H9 (cell line): ENCODE data around the gene TNP2. TPM values are rescaled to one million over a fixed set of nuclear protein-coding genes. Genes with fewer than 3 reads are reported as not detected.

Experiments
- DNase-seq: peaks from one replicate; pipeline ENCODE4 v3.0.0-alpha.2; 2017
- H2AFZ ChIP-seq: one replicate; pipeline ENCODE4 v1.6.1; 2013; ENCODE audit warnings: mild to moderate bottlenecking, low read length, control low read depth, moderate library complexity
- H2AK5ac ChIP-seq: 2 replicates; pipeline ENCODE4 v1.6.1; 2013; ENCODE audit warnings: low read length, control low read depth, mixed read lengths; ENCODE audit not compliant: insufficient read length
- H2BK120ac ChIP-seq: one replicate; pipeline ENCODE4 v1.6.1; 2013; ENCODE audit warnings: low read depth, mild to moderate bottlenecking, low read length, control low read depth, inconsistent platforms; ENCODE audit not compliant: poor library complexity, severe bottlenecking
- H2BK12ac ChIP-seq: 2 replicates; pipeline ENCODE4 v1.6.1; 2013; ENCODE audit warnings: low read length, control low read depth, mixed read lengths, low read depth; ENCODE audit not compliant: insufficient read length
- H2BK15ac ChIP-seq: 2 replicates; pipeline ENCODE4 v1.6.1; 2013; ENCODE audit warnings: low read depth, low read length, control low read depth
- H2BK20ac ChIP-seq: one replicate; pipeline ENCODE4 v1.6.1; 2013; ENCODE audit warnings: low read depth, mild to moderate bottlenecking, low read length, control low read depth, inconsistent platforms; ENCODE audit not compliant: poor library complexity, severe bottlenecking
- H2BK5ac ChIP-seq: 2 replicates; pipeline ENCODE4 v1.6.1; 2013; ENCODE audit warnings: low read length, control low read depth, mixed read lengths; ENCODE audit not compliant: insufficient read length
- H3K14ac ChIP-seq: 2 replicates; pipeline ENCODE4 v1.6.1; 2013; ENCODE audit warnings: low read length, control low read depth; ENCODE audit not compliant: insufficient read depth
- H3K18ac ChIP-seq: 2 replicates; pipeline ENCODE4 v1.6.1; 2013; ENCODE audit warnings: low read depth, mild to moderate bottlenecking, mixed read lengths, low read length, control low read depth; ENCODE audit not compliant: insufficient read length
- H3K23ac ChIP-seq: 2 replicates; pipeline ENCODE4 v1.6.1; 2013; ENCODE audit warnings: low read length, control low read depth, mixed read lengths, low read depth; ENCODE audit not compliant: insufficient read length
- H3K23me2 ChIP-seq: 2 replicates; pipeline ENCODE4 v1.6.1; 2013; ENCODE audit warnings: low read depth, mild to moderate bottlenecking, mixed read lengths, low read length, control low read depth; ENCODE audit not compliant: insufficient read length, poor library complexity, severe bottlenecking
- H3K27ac ChIP-seq: 2 replicates; pipeline ENCODE4 v1.5.1; 2013; ENCODE audit warnings: low read length, control low read depth, mixed read lengths, low read depth; ENCODE audit not compliant: insufficient read length
- H3K27me3 ChIP-seq: 2 replicates; pipeline ENCODE4 v1.6.1; 2013; ENCODE audit warnings: low read length, control low read depth, inconsistent platforms; ENCODE audit not compliant: insufficient read depth
- H3K4ac ChIP-seq: 2 replicates; pipeline ENCODE4 v1.6.1; 2013; ENCODE audit warnings: low read depth, mild to moderate bottlenecking, control low read depth, inconsistent platforms, low read length, moderate library complexity
- H3K4me1 ChIP-seq: 2 replicates; pipeline ENCODE4 v1.6.1; 2013; ENCODE audit warnings: low read length, control low read depth, inconsistent platforms; ENCODE audit not compliant: insufficient read depth
- H3K4me2 ChIP-seq: 2 replicates; pipeline ENCODE4 v1.6.1; 2013; ENCODE audit warnings: low read length, control low read depth, mixed read lengths; ENCODE audit not compliant: insufficient read length, insufficient read depth
- H3K56ac ChIP-seq: 2 replicates; pipeline ENCODE4 v1.6.1; 2013; ENCODE audit warnings: low read depth, mild to moderate bottlenecking, mixed read lengths, low read length, control low read depth; ENCODE audit not compliant: insufficient read length
- H3K79me1 ChIP-seq: 2 replicates; pipeline ENCODE4 v1.6.1; 2013; ENCODE audit warnings: low read depth, mild to moderate bottlenecking, moderate library complexity, low read length, control low read depth, inconsistent platforms; ENCODE audit not compliant: insufficient read depth, poor library complexity, severe bottlenecking
- H3K79me2 ChIP-seq: 2 replicates; pipeline ENCODE4 v1.6.1; 2013; ENCODE audit warnings: low read length, control low read depth, inconsistent platforms; ENCODE audit not compliant: insufficient read depth
- H3K9ac ChIP-seq: 2 replicates; pipeline ENCODE4 v1.6.1; 2013; ENCODE audit warnings: low read length, control low read depth, mixed read lengths; ENCODE audit not compliant: insufficient read length; ENCODE audit errors: extremely low read depth
- H3K9me3 ChIP-seq: one replicate; pipeline ENCODE4 v1.6.1; 2013; ENCODE audit warnings: low read depth, low read length, inconsistent platforms; ENCODE audit not compliant: control insufficient read depth
- H3T11ph ChIP-seq: one replicate; pipeline ENCODE4 v1.6.1; 2013; ENCODE audit warnings: mild to moderate bottlenecking, low read length, control low read depth, inconsistent platforms
- H4K20me1 ChIP-seq: one replicate; pipeline ENCODE4 v1.6.1; 2013; ENCODE audit not compliant: control insufficient read depth, insufficient read length, insufficient read depth
- H4K5ac ChIP-seq: 2 replicates; pipeline ENCODE4 v1.6.1; 2013; ENCODE audit warnings: low read depth, mild to moderate bottlenecking, mixed read lengths, low read length, control low read depth; ENCODE audit not compliant: insufficient read length
- H4K8ac ChIP-seq: replicated peaks from 2 replicates; pipeline ENCODE4 v1.6.1; 2013; ENCODE audit warnings: low read length, control low read depth, mixed read lengths, low read depth; ENCODE audit not compliant: insufficient read length
- H4K91ac ChIP-seq: 2 replicates; pipeline ENCODE4 v1.6.1; 2013; ENCODE audit warnings: low read depth, mild to moderate bottlenecking, moderate library complexity, mixed read lengths, low read length, control low read depth; ENCODE audit not compliant: insufficient read length
- H3K27ac Mint-ChIP-seq, 3 experiments: 2 replicates in 2 of 3; 3 replicates in 1 of 3; pipeline ENCODE4 v1.8.0; 2020 to 2021; ENCODE audit warnings: mixed read lengths in 3 of 3, mild to moderate bottlenecking in 1 of 3, moderate library complexity in 1 of 3
- H3K27me3 Mint-ChIP-seq: 2 replicates; pipeline ENCODE4 v1.8.0; 2021; ENCODE audit warnings: low read depth, mild to moderate bottlenecking, moderate library complexity, mixed read lengths
- H3K36me3 Mint-ChIP-seq, 3 experiments: 2 replicates in 2 of 3; 3 replicates in 1 of 3; pipeline ENCODE4 v1.8.0; 2020 to 2021; ENCODE audit warnings: low read depth in 3 of 3, mixed read lengths in 3 of 3; ENCODE audit not compliant: insufficient read depth in 1 of 3
- H3K4me1 Mint-ChIP-seq, 2 experiments: 2 replicates each; pipeline ENCODE4 v1.8.0; 2020; ENCODE audit warnings: mixed read lengths in 2 of 2
- H3K4me3 Mint-ChIP-seq, 2 experiments: 2 replicates in 1 of 2; 3 replicates in 1 of 2; pipeline ENCODE4 v1.8.0; 2020 to 2021; ENCODE audit warnings: mild to moderate bottlenecking in 2 of 2, mixed read lengths in 2 of 2, moderate library complexity in 1 of 2
- H3K9me3 Mint-ChIP-seq, 2 experiments: 2 replicates in 1 of 2; 3 replicates in 1 of 2; pipeline ENCODE4 v1.8.0; 2020; ENCODE audit warnings: mild to moderate bottlenecking in 2 of 2, mixed read lengths in 2 of 2, moderate library complexity in 1 of 2
- CTCF ChIP-seq: fragments of 200-600 bp; sonication (generic); conservative IDR thresholded peaks from 3 replicates; pipeline ENCODE4 v1.8.0; 2021; ENCODE audit warnings: antibody characterized with exemption, mild to moderate bottlenecking
- WGBS: extraction: QIAGEN DNeasy Blood & Tissue Kit; methylation state at CpG from one replicate; pipeline ENCODE4 v1.1.7; 2013; ENCODE audit warnings: missing lambda C conversion rate, low lambda C conversion rate, mixed read lengths; ENCODE audit not compliant: insufficient read length; ENCODE audit errors: extremely low coverage; 5-methylcytosine and 5-hydroxymethylcytosine counted together
- total RNA-seq: library from RNA; stranded (reverse); gene quantifications from 2 replicates; pipeline ENCODE4 v1.2.1, GENCODE V29; 2021

TNP2 gene
- total RNA-seq, 1 experiment from 2014 or later: not detected

GRCh38 chr16:11250091-11250785 lies 18.9 kb downstream of the TNP2 start:
- Histone ChIP-seq H3K14ac (no peak overlapping the region; the same call in 1 of the 2 replicates), H3K23ac (no peak overlapping the region), H2BK120ac (no peak overlapping the region), H3K27me3 (no peaks in the 10 kb centered on the region), H4K5ac (no peak overlapping the region), H3K23me2 (no peaks in the 10 kb centered on the region), H2AK5ac (no peak overlapping the region), H2BK12ac (no peak overlapping the region), H3K56ac (no peak overlapping the region), H3T11ph (no peak overlapping the region), H4K8ac (no peak overlapping the region), H4K91ac (no peak overlapping the region), H2AFZ (no peak overlapping the region), H2BK5ac (no peak overlapping the region), H3K4me1 (no peaks in the 10 kb centered on the region), H3K9me3 (no peaks in the 10 kb centered on the region), H3K79me2 (peaks cover 10% of the 10 kb centered on the region; the same call in 1 of the 2 replicates), H2BK15ac (no peak overlapping the region), H3K9ac (no peak overlapping the region), H2BK20ac (no peak overlapping the region), H3K4ac (no peak overlapping the region), H3K79me1 (no peaks in the 10 kb centered on the region), H4K20me1 (peaks cover 6% of the 10 kb centered on the region), H3K18ac (no peak overlapping the region), H3K4me2 (no peak overlapping the region), H3K27ac (no peak overlapping the region)
- H3K9me3 Mint-ChIP-seq: no peaks in the 10 kb centered on the region
- no CpG with 5 or more reads among the region's 16 CpGs for WGBS
- no peaks in the 10 kb centered on the region for H3K27me3 Mint-ChIP-seq
- peaks cover 5 to 13% (median 8%) of the 10 kb centered on the region in 3 experiments; a peak in 6 of 7 replicates for H3K36me3 Mint-ChIP-seq
- peak overlapping the region in 1 of 3 experiments; percentile 73; a peak in 2 of 7 replicates for H3K27ac Mint-ChIP-seq
- peak overlapping the region in 1 of 2 experiments; percentile 18; a peak in 1 of 5 replicates for H3K4me3 Mint-ChIP-seq
- no peak for TF ChIP-seq CTCF
- DNase-seq: peak; percentile 81
- H3K4me1 Mint-ChIP-seq: peaks cover 18% of the 10 kb centered on the region in 2 experiments
